Subcutaneous abdominal adipose tissue (tissue), 5 donors: ENCODE results near the gene MEGF9.
"Not testable (repeated sequence)": the region's sequence is repeated elsewhere in the genome, so short reads cannot be mapped to it uniquely, and the experiment has no call there.

ENCODE experiments used
- H3K27ac ChIP-seq: one replicate; pipeline ENCODE4 v1.7.0; 2013; ENCODE audit warnings: low read depth, mild to moderate bottlenecking, inconsistent platforms, low read length, moderate library complexity
- H3K27me3 ChIP-seq, 5 donors: one replicate each; pipeline ENCODE4 v1.7.0; 2013; ENCODE audit warnings: low read length in 5 of 5, inconsistent platforms in 1 of 5; ENCODE audit not compliant: control insufficient read depth in 5 of 5, insufficient read depth in 4 of 5
- H3K36me3 ChIP-seq, 5 donors: one replicate each; pipeline ENCODE4 v1.7.0; 2013; ENCODE audit warnings: low read length in 5 of 5; ENCODE audit not compliant: control insufficient read depth in 5 of 5, insufficient read depth in 5 of 5
- H3K4me1 ChIP-seq, 5 donors: one replicate each; pipeline ENCODE4 v1.7.0; 2013; ENCODE audit warnings: low read length in 5 of 5, mild to moderate bottlenecking in 3 of 5, moderate library complexity in 1 of 5; ENCODE audit not compliant: control insufficient read depth in 5 of 5, insufficient read depth in 5 of 5
- H3K4me3 ChIP-seq, 5 donors: one replicate each; pipeline ENCODE4 v1.7.0; 2013; ENCODE audit warnings: low read length in 5 of 5, low read depth in 1 of 5
- H3K9ac ChIP-seq, 5 donors: one replicate each; pipeline ENCODE4 v1.7.0; 2013; ENCODE audit warnings: low read length in 5 of 5, mild to moderate bottlenecking in 4 of 5, moderate library complexity in 3 of 5
- H3K9me3 ChIP-seq, 5 donors: one replicate each; pipeline ENCODE4 v1.7.0; 2013; ENCODE audit warnings: low read length in 5 of 5; ENCODE audit not compliant: control insufficient read depth in 5 of 5
- donor health status: healthy.
- donor health status: healthy.
- donor health status: healthy.
- donor health status: healthy.
- donor health status: healthy.

MEGF9 gene

DNA sequence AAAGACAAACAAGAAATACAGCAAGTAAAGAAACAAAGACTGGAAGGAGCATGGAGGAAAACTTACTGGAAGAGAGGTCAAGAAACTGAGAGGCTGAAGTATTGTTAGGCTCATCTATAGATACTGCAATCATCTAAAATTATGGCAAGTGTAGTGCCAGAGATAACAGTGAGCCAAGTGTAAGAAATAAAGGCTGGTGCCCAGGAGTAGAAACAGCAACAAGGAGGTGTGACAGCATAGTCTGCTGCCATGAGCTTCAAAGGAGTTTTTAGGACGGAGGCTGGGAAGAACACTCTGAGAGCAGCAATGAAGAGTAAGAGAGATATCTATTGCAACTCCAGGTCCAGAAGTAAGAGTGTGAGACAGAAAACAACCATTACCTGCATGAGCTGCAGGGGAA lies 60.5 kb downstream of the MEGF9 start:
- no peaks in the 10 kb centered on the region for H3K4me1 ChIP-seq
- no peaks in the 10 kb centered on the region for H3K9me3 ChIP-seq
- no peaks in the 10 kb centered on the region for H3K36me3 ChIP-seq
- H3K27ac ChIP-seq, result no peak overlapping the region
- H3K9ac ChIP-seq, result no peak overlapping the region
- H3K27me3 ChIP-seq, result no peaks in the 10 kb centered on the region
- no peak overlapping the region for H3K4me3 ChIP-seq

DNA sequence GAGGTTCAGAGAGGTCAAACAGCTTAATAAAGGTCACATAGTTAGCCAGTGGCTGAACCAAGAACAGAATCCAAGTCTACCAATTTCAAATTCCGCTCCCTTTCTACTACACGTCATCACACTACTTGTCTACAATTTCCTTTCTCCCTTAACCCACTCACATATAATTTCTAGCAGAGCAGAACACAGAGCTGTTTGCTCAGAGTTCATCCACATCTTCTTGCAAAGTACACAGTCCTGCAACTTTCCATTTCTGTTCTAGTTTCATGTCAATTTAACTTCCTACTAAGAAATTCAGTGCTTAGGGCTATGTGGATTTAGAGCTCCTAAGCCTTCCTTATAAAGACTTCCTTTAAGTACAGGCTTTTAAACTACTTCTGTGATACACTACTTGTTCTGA lies 61.3 kb downstream of the MEGF9 start:
- H3K4me3 ChIP-seq, result no peak overlapping the region
- H3K9me3 ChIP-seq, result no peaks in the 10 kb centered on the region
- H3K9ac ChIP-seq, result no peak overlapping the region
- H3K27me3 ChIP-seq, result no peaks in the 10 kb centered on the region
- no peaks in the 10 kb centered on the region for H3K36me3 ChIP-seq
- no peak overlapping the region for H3K27ac ChIP-seq
- H3K4me1 ChIP-seq, result no peaks in the 10 kb centered on the region

DNA sequence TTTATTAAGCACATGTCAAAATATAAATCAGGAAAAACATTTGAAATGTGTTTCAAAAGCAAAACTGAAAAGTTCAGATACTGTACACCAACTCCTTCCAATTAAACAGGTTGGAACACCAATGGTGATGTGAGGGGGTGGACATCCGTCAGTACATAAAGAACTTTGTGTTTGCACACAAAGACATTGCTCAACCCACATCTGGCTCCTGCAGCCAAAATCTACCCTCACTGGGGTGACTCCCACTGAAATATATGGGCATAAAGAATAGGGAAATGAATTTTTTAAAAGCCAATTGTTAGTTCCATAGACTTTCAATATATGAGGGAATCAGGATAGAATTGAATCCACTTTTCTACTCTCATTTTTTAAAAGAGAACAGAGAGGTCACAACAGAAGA lies 63.9 kb downstream of the MEGF9 start:
- Histone ChIP-seq H3K4me3 (no peak overlapping the region), H3K4me1 (peaks cover 0 to 3% (median 0%) of the 10 kb centered on the region in 5 donors)

DNA sequence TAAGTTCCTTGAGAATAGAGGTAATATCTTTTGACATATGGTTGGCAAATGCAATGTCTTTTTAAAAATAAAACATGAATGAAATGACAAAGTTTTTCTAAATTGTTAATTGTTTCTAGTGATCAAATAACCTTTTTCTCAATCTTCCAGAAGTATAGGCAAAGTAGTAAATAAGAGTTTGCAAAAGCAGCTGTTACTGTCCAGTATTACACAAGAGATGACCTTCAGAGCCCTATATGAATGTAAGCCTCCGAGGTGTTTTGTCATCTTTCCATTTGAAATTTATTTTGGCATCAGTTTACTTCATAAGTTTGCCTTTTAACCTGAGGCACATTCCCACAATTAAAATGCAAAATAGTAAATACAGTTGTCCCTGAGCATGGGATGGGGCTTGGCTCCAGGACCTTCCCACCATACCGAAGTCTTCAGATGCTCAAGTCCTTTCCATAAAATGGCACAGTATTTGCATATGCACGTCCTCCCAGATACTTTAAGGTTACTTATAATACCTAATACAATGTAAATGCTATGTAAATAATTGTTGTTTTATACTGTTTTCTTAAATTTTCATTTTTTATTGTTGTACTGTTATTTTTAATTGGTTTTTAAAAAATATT lies 65.6 kb downstream of the MEGF9 start:
- no peaks in the 10 kb centered on the region for H3K27me3 ChIP-seq
- H3K27ac ChIP-seq, result no peak overlapping the region
- no peaks in the 10 kb centered on the region for H3K9me3 ChIP-seq
- H3K36me3 ChIP-seq, result peaks cover 0 to 7% (median 0%) of the 10 kb centered on the region in 5 donors
- H3K9ac ChIP-seq, result no peak overlapping the region
- H3K4me1 ChIP-seq, result peaks cover 0 to 3% (median 0%) of the 10 kb centered on the region in 5 donors
- H3K4me3 ChIP-seq, result no peak overlapping the region

More for the DNA sequence above, 63.9 kb downstream of the MEGF9 start:
- Histone ChIP-seq H3K27ac (no peak overlapping the region), H3K27me3 (no peaks in the 10 kb centered on the region), H3K9me3 (no peaks in the 10 kb centered on the region), H3K36me3 (no peaks in the 10 kb centered on the region), H3K9ac (no peak overlapping the region)

DNA sequence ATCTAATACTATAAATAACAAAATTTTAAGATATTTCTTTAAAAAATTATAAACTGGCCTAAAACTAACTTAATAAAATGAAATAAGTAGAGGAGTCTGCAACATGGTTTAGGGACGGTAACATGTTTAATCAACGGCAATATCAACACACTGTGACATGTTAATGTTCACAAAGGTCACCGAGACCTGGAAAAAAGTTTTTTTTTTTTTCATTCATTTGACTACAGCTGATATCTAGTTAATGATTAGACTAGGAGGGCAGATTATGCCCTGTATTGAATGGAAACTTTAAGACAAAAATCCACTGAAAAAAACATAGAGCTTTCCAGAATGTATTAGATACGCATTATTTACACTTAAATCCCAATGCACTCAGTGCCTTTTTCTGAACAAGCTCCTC lies 67.3 kb downstream of the MEGF9 start:
- Histone ChIP-seq H3K4me3 (no peak overlapping the region), H3K27ac (no peak overlapping the region), H3K4me1 (peaks cover 0 to 3% (median 0%) of the 10 kb centered on the region in 5 donors)

DNA sequence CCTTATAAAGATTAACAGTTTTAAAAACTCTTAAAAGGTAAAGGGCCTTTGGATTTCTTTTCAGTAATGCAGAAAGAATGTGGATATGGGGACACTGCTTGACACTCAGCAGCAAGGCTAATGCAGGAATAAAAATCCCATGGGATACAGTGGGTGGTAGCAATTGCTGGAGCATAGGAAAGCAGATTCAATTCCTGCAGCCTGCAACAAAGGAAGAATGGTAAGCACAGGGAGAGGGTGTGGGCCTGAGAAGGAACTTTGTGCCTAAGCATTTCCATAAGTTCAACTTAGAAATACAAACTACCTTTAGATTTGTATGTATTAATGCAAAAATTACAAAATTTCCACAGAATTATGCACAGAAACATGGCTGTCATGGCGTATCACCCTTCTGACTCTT lies 68.5 kb downstream of the MEGF9 start:
- H3K4me1 ChIP-seq, result peaks cover 0 to 3% (median 0%) of the 10 kb centered on the region in 5 donors
- no peaks in the 10 kb centered on the region for H3K9me3 ChIP-seq
- H3K27ac ChIP-seq, result no peak overlapping the region
- H3K27me3 ChIP-seq, result no peaks in the 10 kb centered on the region
- no peak overlapping the region for H3K4me3 ChIP-seq
- H3K9ac ChIP-seq, result no peak overlapping the region
- H3K36me3 ChIP-seq, result peaks cover 0 to 7% (median 0%) of the 10 kb centered on the region in 5 donors

More for the DNA sequence above, 67.3 kb downstream of the MEGF9 start:
- H3K9ac ChIP-seq, result no peak overlapping the region
- H3K27me3 ChIP-seq, result no peaks in the 10 kb centered on the region
- peaks cover 0 to 7% (median 0%) of the 10 kb centered on the region in 5 donors for H3K36me3 ChIP-seq
- no peaks in the 10 kb centered on the region for H3K9me3 ChIP-seq

DNA sequence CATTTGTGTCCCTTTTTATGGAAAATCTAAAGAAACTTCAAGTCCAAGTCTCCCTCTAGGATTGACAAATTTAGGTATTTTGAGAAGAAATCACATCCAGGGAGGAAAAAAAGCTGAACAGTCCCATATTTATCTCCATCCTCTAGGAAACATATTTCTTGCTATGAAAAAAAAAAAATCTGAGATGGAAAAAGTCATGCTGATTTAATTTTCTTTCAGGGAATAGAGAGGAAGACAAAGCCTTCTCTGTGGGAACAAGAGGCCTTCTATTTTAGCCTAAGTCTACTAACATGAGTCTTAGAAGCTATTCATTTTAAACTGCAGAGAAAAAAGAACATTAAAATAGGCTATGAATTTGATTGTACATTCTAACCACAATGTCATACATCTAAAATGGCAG lies 71.2 kb downstream of the MEGF9 start:
- H3K36me3 ChIP-seq, result peaks cover 0 to 7% (median 0%) of the 10 kb centered on the region in 5 donors
- H3K27me3 ChIP-seq, result no peaks in the 10 kb centered on the region

DNA sequence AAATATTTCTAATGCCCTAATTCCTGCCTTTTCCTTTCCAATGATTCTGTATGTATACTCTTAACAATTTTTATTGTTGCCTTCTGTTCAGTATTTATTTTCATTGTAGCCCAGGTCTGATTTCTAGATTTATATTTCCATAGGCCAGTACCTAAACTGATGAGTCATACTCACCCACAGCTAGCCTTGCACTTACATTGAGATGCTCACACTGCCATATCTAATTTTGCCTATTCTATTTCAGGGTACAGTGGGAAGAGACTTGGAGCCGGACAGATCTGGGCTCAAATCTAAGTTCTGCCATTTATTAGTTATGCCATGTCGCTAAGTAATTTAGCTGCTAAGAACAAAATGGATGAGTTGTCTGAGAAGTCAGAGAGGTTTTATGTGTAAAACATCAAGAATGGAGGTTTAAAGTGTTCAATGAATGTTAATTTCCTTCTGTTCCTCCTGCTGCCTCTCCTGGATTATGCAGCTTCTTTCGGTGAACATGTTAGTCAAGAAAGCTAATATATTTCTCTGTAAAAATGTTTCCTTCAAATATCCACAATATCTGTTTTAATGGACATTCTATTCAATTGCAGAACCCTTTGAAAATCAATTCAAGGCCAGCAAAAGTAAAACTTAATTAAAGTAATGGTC lies 72.0 kb downstream of the MEGF9 start:
- H3K4me3 ChIP-seq, result no peak overlapping the region
- peaks cover 0 to 3% (median 0%) of the 10 kb centered on the region in 5 donors for H3K4me1 ChIP-seq
- H3K36me3 ChIP-seq, result peaks cover 0 to 7% (median 0%) of the 10 kb centered on the region in 5 donors
- no peaks in the 10 kb centered on the region for H3K27me3 ChIP-seq
- H3K27ac ChIP-seq, result no peak overlapping the region
- no peak overlapping the region for H3K9ac ChIP-seq
- no peaks in the 10 kb centered on the region for H3K9me3 ChIP-seq

More for the DNA sequence above, 71.2 kb downstream of the MEGF9 start:
- Histone ChIP-seq H3K9ac (no peak overlapping the region), H3K27ac (no peak overlapping the region), H3K9me3 (no peaks in the 10 kb centered on the region), H3K4me3 (no peak overlapping the region), H3K4me1 (peaks cover 0 to 3% (median 0%) of the 10 kb centered on the region in 5 donors)

DNA sequence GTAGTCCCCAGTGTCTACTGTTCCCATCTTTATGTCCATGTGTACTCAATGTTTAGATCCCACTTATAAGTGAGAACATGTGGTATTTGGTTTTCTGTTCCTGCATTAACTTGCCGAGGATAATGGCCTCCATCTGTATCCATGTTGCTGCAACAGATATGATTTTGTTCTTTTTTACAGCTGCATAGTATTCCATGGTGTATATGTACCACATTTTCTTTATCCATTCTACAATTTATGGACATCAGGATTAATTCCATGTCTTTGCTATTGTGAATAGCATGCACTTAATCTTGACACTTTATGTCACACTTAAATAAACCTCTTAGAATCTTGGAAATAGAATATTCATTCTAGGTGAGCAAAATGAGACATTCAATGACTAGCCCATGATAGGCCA lies 73.4 kb downstream of the MEGF9 start:
- not testable (repeated sequence) for H3K27ac ChIP-seq, H3K27me3 ChIP-seq, H3K36me3 ChIP-seq, H3K4me1 ChIP-seq, H3K4me3 ChIP-seq, H3K9me3 ChIP-seq, H3K9ac ChIP-seq

DNA sequence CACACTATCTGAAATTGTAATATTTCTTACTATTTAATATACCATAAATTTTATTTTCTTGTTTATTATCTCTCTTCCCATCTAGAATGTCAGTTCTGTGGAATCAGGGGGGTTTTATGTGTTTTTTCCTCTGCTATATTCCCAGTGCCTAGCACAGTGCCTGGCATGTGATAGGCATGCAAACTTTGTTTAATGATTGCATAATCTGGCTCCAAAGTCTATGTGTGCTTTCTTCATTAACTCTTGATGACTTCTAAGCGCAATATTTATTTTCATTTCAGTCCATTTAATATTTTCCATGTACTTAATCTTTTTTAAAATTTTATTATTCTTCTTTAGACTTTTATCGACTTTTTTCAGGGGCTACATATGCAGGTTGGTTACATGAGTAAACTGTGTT lies 73.9 kb downstream of the MEGF9 start:
- Histone ChIP-seq H3K27ac (no peak overlapping the region), H3K9ac (no peak overlapping the region), H3K36me3 (peaks cover 0 to 7% (median 0%) of the 10 kb centered on the region in 5 donors), H3K9me3 (no peaks in the 10 kb centered on the region), H3K4me1 (no peaks in the 10 kb centered on the region), H3K27me3 (no peaks in the 10 kb centered on the region), H3K4me3 (no peak overlapping the region)
